HL-60 (cell line): ENCODE measurements around the gene MAGEA11.

Experiments used
- GABPA ChIP-seq: IDR thresholded peaks from 2 replicates; pipeline ENCODE4 v1.6.1; 2012; ENCODE audit warnings: low read depth
- TF ChIP-seq, protein P1 (sequence below): IDR thresholded peaks from one replicate; pipeline ENCODE4 v1.5.1; 2011; ENCODE audit warnings: low read length, control low read depth, inconsistent platforms; ENCODE audit not compliant: insufficient read depth

DNA sequence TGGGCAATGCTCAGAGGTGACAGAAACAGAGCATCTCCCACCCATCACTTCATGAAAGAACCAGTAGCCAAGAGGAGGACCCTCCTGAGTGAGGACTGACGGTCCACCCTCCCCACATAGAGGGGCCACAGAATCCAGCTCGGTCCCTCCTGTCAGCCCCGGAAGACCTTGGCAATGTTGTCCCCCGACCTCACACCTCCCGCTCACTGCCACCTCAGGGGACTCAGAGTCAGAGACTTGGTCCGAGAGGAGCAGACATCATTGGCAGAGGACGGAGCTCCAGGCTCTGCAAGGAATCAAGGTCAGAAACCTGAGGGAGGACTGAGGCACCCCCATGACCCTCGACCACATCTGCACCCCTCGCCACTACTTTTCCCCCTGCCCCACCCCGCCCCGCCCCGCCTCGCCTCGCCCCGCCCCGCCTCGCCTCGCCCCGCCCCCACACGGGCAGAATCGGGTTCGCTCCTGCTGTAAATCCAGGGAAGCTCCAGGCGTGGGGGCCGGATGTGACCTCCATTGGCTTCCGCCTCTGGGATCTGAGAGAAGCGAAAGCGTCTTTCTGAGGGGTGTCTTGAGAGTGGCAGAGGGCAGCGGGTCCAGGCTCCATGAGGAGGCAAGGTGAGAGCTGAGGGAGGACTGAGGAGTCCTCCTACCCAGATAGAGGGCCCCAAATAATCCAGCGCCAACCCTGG is at the start of gene MAGEA11:
- TF ChIP-seq, protein P1, sequence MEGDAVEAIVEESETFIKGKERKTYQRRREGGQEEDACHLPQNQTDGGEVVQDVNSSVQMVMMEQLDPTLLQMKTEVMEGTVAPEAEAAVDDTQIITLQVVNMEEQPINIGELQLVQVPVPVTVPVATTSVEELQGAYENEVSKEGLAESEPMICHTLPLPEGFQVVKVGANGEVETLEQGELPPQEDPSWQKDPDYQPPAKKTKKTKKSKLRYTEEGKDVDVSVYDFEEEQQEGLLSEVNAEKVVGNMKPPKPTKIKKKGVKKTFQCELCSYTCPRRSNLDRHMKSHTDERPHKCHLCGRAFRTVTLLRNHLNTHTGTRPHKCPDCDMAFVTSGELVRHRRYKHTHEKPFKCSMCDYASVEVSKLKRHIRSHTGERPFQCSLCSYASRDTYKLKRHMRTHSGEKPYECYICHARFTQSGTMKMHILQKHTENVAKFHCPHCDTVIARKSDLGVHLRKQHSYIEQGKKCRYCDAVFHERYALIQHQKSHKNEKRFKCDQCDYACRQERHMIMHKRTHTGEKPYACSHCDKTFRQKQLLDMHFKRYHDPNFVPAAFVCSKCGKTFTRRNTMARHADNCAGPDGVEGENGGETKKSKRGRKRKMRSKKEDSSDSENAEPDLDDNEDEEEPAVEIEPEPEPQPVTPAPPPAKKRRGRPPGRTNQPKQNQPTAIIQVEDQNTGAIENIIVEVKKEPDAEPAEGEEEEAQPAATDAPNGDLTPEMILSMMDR, result no peak
- TF ChIP-seq GABPA, result no peak
